ENCODE results near the gene TRABD2B.

Gene TRABD2B

GRCh38 chr1:47898133-47898845, 98.9 kb downstream of the TRABD2B start:
- no peak for DNase-seq (ENCODE audit: low read depth)
- no peak for TF ChIP-seq CTCF (IDR thresholded peaks at IDR 0.05; ENCODE audit: control insufficient read depth, extremely low read depth, insufficient read depth)
- H3K4me3 ChIP-seq (ENCODE audit: low read depth, low read length): no peak overlapping the region

- no peak for TF ChIP-seq CTCF (IDR thresholded peaks at IDR 0.05; ENCODE audit: control insufficient read depth, extremely low read depth, insufficient read depth)
- no peak overlapping the region for H3K4me3 ChIP-seq (ENCODE audit: low read depth, low read length)
- no peak for DNase-seq (ENCODE audit: low read depth)
Observed at GRCh38 chr1:47895279-47896125, 101.7 kb downstream of the TRABD2B start.

GRCh38 chr1:47894410-47895278, 102.5 kb downstream of the TRABD2B start:
- DNase-seq (ENCODE audit: low read depth): no peak
- TF ChIP-seq CTCF (IDR thresholded peaks at IDR 0.05; ENCODE audit: control insufficient read depth, extremely low read depth, insufficient read depth): no peak
- no peak overlapping the region for H3K4me3 ChIP-seq (ENCODE audit: low read depth, low read length)

- no peak overlapping the region for H3K4me3 ChIP-seq (ENCODE audit: low read depth, low read length)
- DNase-seq (ENCODE audit: low read depth): no peak
- no peak for TF ChIP-seq CTCF (IDR thresholded peaks at IDR 0.05; ENCODE audit: control insufficient read depth, extremely low read depth, insufficient read depth)
Observed at GRCh38 chr1:47893412-47893811, 103.8 kb downstream of the TRABD2B start.

GRCh38 chr1:47890779-47891178, 106.4 kb downstream of the TRABD2B start:
- DNase-seq (ENCODE audit: low read depth): no peak
- TF ChIP-seq CTCF (IDR thresholded peaks at IDR 0.05; ENCODE audit: control insufficient read depth, extremely low read depth, insufficient read depth): no peak
- no peak overlapping the region for H3K4me3 ChIP-seq (ENCODE audit: low read depth, low read length)

- no peak overlapping the region for H3K4me3 ChIP-seq (ENCODE audit: low read depth, low read length)
- TF ChIP-seq CTCF (IDR thresholded peaks at IDR 0.05; ENCODE audit: control insufficient read depth, extremely low read depth, insufficient read depth): no peak
- no peak for DNase-seq (ENCODE audit: low read depth)
Observed at GRCh38 chr1:47888294-47888629, 108.9 kb downstream of the TRABD2B start.
